ENCODE results near the gene PDS5A. TPM values are rescaled to one million over a fixed set of nuclear protein-coding genes. Genes with fewer than 3 reads are reported as not detected.

PDS5A gene
- total RNA-seq, 1 donor from 2014 or later, result 82.1 TPM

DNA sequence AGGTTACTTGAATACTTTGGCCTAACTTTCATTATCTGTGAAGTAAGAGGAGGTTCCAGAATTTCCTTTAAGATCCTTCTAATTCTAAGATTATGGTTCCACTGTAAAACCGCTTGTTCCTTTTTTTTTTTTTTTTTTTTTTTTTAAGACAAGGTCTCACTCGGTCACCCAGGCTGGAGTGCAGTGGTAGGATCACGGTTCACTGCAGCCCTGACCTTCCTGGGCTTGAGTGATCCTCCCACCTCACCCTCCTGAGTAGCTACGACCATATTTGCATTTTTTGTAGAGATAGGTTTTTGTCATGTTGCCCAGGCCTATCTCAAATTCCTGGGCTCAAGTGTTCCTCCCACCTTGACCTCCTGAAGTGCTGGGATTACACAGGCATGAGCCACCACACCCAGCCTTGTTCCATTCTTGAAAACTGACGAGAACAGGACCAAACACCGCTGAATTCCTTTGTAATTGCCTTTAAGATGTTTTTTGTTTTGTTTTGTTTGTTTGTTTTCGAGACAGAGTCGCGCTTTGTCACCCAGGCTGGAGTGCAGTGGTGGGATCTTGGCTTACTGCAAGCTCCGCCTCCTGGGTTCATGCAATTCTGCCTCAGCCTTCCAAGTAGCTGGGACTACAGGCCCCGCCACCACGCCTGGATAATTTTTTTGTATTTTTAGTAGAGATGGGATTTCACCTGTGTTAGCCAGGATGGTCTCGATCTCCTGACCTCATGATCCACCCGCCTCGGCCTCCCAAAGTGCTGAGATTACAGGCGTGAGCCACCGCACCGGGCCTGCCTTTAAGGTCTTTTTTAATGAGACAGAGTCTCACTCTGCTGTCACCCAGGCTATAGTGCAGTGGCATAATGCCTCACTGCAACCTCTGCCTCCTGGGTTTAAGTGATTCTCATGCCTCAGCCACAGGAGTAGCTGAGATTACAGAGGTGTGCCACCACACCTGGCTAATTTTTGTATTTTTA is 6.8 kb downstream of the PDS5A start:
- H3K36me3 Mint-ChIP-seq (ENCODE audit: low read depth), result peaks cover 17% of the 10 kb centered on the region
- H3K4me3 Mint-ChIP-seq, result no peak overlapping the region
- H3K9me3 Mint-ChIP-seq, result no peaks in the 10 kb centered on the region
- DNase-seq (ENCODE audit: low read depth, low spot score), result no peak
- H3K4me1 Mint-ChIP-seq, result peaks cover 42% of the 10 kb centered on the region
- peak overlapping the region; percentile 58 for H3K27ac Mint-ChIP-seq (ENCODE audit: unreplicated experiment)
- H3K27me3 Mint-ChIP-seq (ENCODE audit: low read depth), result no peaks in the 10 kb centered on the region
- TF ChIP-seq, protein P1, sequence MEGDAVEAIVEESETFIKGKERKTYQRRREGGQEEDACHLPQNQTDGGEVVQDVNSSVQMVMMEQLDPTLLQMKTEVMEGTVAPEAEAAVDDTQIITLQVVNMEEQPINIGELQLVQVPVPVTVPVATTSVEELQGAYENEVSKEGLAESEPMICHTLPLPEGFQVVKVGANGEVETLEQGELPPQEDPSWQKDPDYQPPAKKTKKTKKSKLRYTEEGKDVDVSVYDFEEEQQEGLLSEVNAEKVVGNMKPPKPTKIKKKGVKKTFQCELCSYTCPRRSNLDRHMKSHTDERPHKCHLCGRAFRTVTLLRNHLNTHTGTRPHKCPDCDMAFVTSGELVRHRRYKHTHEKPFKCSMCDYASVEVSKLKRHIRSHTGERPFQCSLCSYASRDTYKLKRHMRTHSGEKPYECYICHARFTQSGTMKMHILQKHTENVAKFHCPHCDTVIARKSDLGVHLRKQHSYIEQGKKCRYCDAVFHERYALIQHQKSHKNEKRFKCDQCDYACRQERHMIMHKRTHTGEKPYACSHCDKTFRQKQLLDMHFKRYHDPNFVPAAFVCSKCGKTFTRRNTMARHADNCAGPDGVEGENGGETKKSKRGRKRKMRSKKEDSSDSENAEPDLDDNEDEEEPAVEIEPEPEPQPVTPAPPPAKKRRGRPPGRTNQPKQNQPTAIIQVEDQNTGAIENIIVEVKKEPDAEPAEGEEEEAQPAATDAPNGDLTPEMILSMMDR (conservative IDR thresholded peaks at IDR 0.05), result no peak

DNA sequence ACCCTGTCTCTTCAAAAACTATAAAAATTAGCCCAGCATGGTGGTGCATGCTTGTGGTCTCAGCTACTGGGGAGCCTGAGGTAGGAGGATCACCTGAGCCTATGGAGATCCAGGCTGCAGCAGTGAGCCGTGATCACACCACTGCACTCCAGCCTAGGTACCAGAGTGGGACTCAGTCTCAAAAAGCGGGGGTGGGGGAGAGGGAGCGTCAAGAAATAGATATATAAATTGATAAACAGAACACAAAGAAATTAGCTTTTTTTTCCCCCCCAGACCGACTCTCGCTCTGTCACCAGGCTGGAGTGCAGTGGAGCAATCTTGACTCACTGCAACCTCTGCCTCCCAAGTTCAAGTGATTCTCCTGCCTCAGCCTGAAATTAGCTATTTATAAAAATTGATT is 14.1 kb downstream of the PDS5A start:
- no peak for DNase-seq (ENCODE audit: low read depth, low spot score)
- no peak overlapping the region for H3K27ac Mint-ChIP-seq (ENCODE audit: unreplicated experiment)
- TF ChIP-seq, protein P1 (conservative IDR thresholded peaks at IDR 0.05), result no peak
- H3K27me3 Mint-ChIP-seq (ENCODE audit: low read depth), result no peaks in the 10 kb centered on the region
- H3K9me3 Mint-ChIP-seq, result no peaks in the 10 kb centered on the region
- no peak overlapping the region for H3K4me3 Mint-ChIP-seq
- peaks cover 8% of the 10 kb centered on the region for H3K4me1 Mint-ChIP-seq
- peaks cover 5% of the 10 kb centered on the region for H3K36me3 Mint-ChIP-seq (ENCODE audit: low read depth)

DNA sequence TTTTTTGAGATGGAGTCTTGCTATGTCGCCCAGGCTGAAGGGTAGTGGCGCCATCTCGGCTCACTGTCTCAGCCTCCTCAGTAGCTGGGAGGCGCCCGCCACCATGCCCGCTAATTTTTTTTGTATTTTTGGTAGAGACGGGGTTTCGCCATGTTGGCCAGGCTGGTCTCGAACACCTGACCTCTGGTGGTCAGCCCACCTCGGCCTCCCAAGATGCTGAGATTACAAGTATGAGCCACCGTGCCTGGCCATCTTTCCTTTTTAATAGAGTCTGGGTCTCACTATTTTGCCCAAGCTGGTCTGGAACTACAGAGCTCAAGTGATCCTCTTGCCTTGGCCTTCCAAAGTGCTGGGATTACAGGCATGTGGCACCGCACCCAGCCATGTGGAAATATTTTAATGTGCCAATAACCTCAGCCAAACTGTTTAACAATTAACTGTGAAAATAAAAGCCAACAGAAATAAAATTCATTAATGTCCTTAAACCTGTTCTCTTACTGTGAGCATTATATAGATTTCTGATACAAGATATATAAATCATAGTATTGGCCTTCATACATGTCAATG is 16.3 kb downstream of the PDS5A start:
- Mint-ChIP-seq H3K27me3 (ENCODE audit: low read depth) (no peaks in the 10 kb centered on the region), H3K9me3 (no peaks in the 10 kb centered on the region), H3K4me3 (no peak overlapping the region), H3K4me1 (peaks cover 8% of the 10 kb centered on the region), H3K36me3 (ENCODE audit: low read depth) (peaks cover 8% of the 10 kb centered on the region), H3K27ac (ENCODE audit: unreplicated experiment) (no peak overlapping the region)
- DNase-seq (ENCODE audit: low read depth, low spot score), result no peak
- TF ChIP-seq, protein P1 (conservative IDR thresholded peaks at IDR 0.05), result no peak

DNA sequence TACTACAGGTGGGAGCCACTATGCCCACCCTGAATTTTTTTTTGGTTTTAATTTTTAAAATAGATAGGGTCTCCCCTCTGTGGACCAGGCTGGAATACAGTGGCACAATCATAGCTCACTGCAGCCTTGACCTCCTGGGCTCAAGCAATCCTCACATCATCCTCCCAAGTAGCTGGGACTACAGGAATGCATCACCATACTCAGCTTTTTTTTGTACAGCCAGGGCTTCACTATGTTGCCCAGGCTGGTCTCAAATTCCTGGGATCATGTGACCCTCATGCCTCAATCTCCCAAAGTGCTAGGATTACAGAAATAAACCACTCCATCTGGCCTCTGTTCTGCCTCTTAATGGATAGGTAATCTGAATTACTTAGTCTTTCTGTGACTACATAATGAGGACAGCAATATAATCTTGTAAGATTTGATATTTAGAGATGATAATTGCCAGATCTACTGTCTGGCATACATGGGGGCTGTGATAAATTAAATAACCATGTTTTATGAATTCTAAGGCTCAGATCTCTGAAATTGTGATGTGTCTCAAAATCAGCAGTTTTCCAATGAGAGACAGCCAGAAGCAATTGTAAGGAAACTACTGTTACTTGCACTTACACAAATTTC is 26.7 kb downstream of the PDS5A start:
- no peak for DNase-seq (ENCODE audit: low read depth, low spot score)
- no peak overlapping the region for H3K4me3 Mint-ChIP-seq
- TF ChIP-seq, protein P1 (conservative IDR thresholded peaks at IDR 0.05), result no peak
- no peak overlapping the region for H3K27ac Mint-ChIP-seq (ENCODE audit: unreplicated experiment)
- peaks cover 2% of the 10 kb centered on the region for H3K36me3 Mint-ChIP-seq (ENCODE audit: low read depth)
- peaks cover 19% of the 10 kb centered on the region for H3K4me1 Mint-ChIP-seq
- H3K9me3 Mint-ChIP-seq, result no peaks in the 10 kb centered on the region
- no peaks in the 10 kb centered on the region for H3K27me3 Mint-ChIP-seq (ENCODE audit: low read depth)

DNA sequence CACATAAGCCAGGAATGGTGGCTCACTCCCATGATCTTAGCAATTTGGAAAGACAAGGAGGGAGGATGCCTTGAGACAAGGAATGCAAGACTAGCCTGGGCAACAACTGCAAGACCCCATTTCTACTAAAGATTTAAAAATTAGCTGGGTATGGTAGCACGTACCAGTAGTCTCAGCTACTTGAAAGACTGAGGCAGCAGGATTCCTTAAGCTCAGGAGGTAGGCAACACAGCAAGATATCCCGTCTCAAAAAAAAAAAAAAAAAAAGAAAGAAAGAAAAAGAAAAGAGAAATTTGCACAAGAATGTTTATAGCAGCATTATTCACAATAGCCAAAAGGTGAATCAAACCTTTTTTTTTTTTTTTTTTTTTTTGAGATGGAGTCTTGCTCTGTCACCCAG is 29.7 kb downstream of the PDS5A start:
- TF ChIP-seq, protein P1 (conservative IDR thresholded peaks at IDR 0.05), result no peak
- no peak for DNase-seq (ENCODE audit: low read depth, low spot score)
- Mint-ChIP-seq H3K4me1 (peaks cover 19% of the 10 kb centered on the region), H3K36me3 (ENCODE audit: low read depth) (peaks cover 2% of the 10 kb centered on the region), H3K27ac (ENCODE audit: unreplicated experiment) (no peak overlapping the region), H3K27me3 (ENCODE audit: low read depth) (no peaks in the 10 kb centered on the region), H3K4me3 (no peak overlapping the region), H3K9me3 (no peaks in the 10 kb centered on the region)
